Uterus (tissue), 2 donors: ENCODE measurements around the gene SAMD4B.

Source experiments
- POLR2A ChIP-seq, 2 donors: fragments of 450-650 bp; IDR thresholded peaks; one replicate each; pipeline ENCODE4 v1.6.1; 2016; ENCODE audit warnings: antibody characterized with exemption in 2 of 2, mild to moderate bottlenecking in 1 of 2, moderate library complexity in 1 of 2
- TF ChIP-seq, protein P1 (sequence below), 4 experiments: fragments of 200-600 bp in 2 of 4; fragments of 450-650 bp in 2 of 4; sonication (generic) in 2 of 4; IDR thresholded peaks; one replicate each; pipeline ENCODE4 v1.5.1; 2016 to 2019; ENCODE audit warnings: antibody characterized with exemption in 4 of 4, mild to moderate bottlenecking in 2 of 4, moderate library complexity in 1 of 4

DNA sequence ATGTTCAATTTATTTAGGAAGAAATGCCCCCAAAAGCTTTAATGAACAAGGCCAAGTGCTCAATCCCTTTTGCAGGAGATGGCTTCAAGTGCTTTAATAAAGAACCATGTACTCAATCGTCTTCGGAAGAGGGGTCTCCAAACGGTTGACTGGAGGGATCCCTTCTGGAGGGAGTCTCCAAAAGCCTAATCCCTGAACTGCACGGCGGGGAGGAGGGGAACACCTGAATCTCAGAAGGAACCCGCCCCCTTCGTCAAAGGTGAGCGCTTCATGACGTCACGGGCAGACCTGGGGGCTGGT lies 48.2 kb downstream of the SAMD4B start:
- TF ChIP-seq, protein P1, sequence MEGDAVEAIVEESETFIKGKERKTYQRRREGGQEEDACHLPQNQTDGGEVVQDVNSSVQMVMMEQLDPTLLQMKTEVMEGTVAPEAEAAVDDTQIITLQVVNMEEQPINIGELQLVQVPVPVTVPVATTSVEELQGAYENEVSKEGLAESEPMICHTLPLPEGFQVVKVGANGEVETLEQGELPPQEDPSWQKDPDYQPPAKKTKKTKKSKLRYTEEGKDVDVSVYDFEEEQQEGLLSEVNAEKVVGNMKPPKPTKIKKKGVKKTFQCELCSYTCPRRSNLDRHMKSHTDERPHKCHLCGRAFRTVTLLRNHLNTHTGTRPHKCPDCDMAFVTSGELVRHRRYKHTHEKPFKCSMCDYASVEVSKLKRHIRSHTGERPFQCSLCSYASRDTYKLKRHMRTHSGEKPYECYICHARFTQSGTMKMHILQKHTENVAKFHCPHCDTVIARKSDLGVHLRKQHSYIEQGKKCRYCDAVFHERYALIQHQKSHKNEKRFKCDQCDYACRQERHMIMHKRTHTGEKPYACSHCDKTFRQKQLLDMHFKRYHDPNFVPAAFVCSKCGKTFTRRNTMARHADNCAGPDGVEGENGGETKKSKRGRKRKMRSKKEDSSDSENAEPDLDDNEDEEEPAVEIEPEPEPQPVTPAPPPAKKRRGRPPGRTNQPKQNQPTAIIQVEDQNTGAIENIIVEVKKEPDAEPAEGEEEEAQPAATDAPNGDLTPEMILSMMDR (IDR thresholded peaks at IDR 0.05), result no peak
- TF ChIP-seq POLR2A (IDR thresholded peaks at IDR 0.05), result no peak
